K562 (cell line): ENCODE results near the gene P2RX5. TPM values are rescaled to one million over a fixed set of nuclear protein-coding genes. Genes with fewer than 3 reads are reported as not detected.
A peak's percentile ranks its signal among the peaks of the same experiment; 100 is the strongest.

Experiments used
- ATF3 ChIP-seq, 2 experiments: fragments of 450-650 bp in 1 of 2; sonication (generic) in 1 of 2; formaldehyde crosslinking in 1 of 2; IDR thresholded peaks in 1 of 2; conservative IDR thresholded peaks in 1 of 2; 2 replicates each; pipeline versions ENCODE4 v1.6.1 to v1.8.1; 2016 to 2023; ENCODE audit warnings: mild to moderate bottlenecking in 2 of 2, moderate library complexity in 2 of 2, inconsistent platforms in 1 of 2, missing genetic modification reagents in 1 of 2
- CBFA2T2 ChIP-seq: fragments of 450-650 bp; conservative IDR thresholded peaks from 2 replicates; pipeline ENCODE4 v1.6.1; 2017; ENCODE audit warnings: mild to moderate bottlenecking
- FOSL1 ChIP-seq: fragments of 200-800 bp; sonication (Bioruptor generic); conservative IDR thresholded peaks from 2 replicates; pipeline ENCODE4 v1.6.1; 2016; ENCODE audit warnings: missing genetic modification characterization, missing compliant biosample characterization
- KDM1A ChIP-seq, 2 experiments: fragments of 450-650 bp; IDR thresholded peaks; 2 replicates each; pipeline ENCODE4 v1.6.1; 2016; ENCODE audit warnings: mild to moderate bottlenecking in 2 of 2
- NBN ChIP-seq: fragments of 450-650 bp; IDR thresholded peaks from 2 replicates; pipeline ENCODE4 v1.6.1; 2016; ENCODE audit warnings: low read depth, mild to moderate bottlenecking
- NKRF ChIP-seq: fragments of 450-650 bp; IDR thresholded peaks from 2 replicates; pipeline ENCODE4 v1.6.1; 2016; ENCODE audit warnings: borderline replicate concordance
- PBX2 ChIP-seq, 2 experiments: IDR thresholded peaks in 1 of 2; conservative IDR thresholded peaks in 1 of 2; 2 replicates each; pipeline ENCODE4 v1.6.1; 2016; ENCODE audit warnings: low read depth in 2 of 2, mild to moderate bottlenecking in 1 of 2, missing compliant biosample characterization in 1 of 2, missing genetic modification characterization in 1 of 2, moderate library complexity in 1 of 2
- SIN3A ChIP-seq, 2 experiments: fragments of 150-350 bp in 1 of 2; IDR thresholded peaks; 2 replicates each; pipeline ENCODE4 v1.6.1; 2011 to 2016; ENCODE audit warnings: borderline replicate concordance in 2 of 2, low read depth in 2 of 2, low read length in 2 of 2, mild to moderate bottlenecking in 2 of 2, moderate library complexity in 2 of 2; ENCODE audit not compliant: control insufficient read depth in 1 of 2
- SMARCA4 ChIP-seq: fragments of 450-650 bp; IDR thresholded peaks from 2 replicates; pipeline ENCODE4 v1.6.1; 2016
- SOX6 ChIP-seq: fragments of 450-650 bp; IDR thresholded peaks from 2 replicates; pipeline ENCODE4 v1.6.1; 2014; ENCODE audit warnings: mild to moderate bottlenecking
- TFAP4 ChIP-seq: sonication (generic); formaldehyde crosslinking; IDR thresholded peaks from 2 replicates; pipeline ENCODE4 v1.8.0; 2022; ENCODE audit warnings: missing genetic modification reagents, mild to moderate bottlenecking, moderate library complexity, borderline replicate concordance
- ZBTB2 ChIP-seq: fragments of 450-650 bp; IDR thresholded peaks from 2 replicates; pipeline ENCODE4 v1.6.1; 2016; ENCODE audit warnings: antibody characterized with exemption
- ZKSCAN3 ChIP-seq: fragments of 250-450 bp; sonication (Bioruptor Pico); IDR thresholded peaks from 2 replicates; pipeline ENCODE4 v1.4.0; 2020
- ZNF146 ChIP-seq: IDR thresholded peaks from one replicate; pipeline ENCODE4 v1.6.1; 2018; ENCODE audit warnings: missing compliant biosample characterization; ENCODE audit not compliant: unreplicated experiment
- ZNF165 ChIP-seq: fragments of 250-450 bp; sonication (Bioruptor Pico); IDR thresholded peaks from 2 replicates; pipeline ENCODE4 v1.4.0; 2020; ENCODE audit warnings: borderline replicate concordance
- ZNF24 ChIP-seq: fragments of 450-650 bp; IDR thresholded peaks from 2 replicates; pipeline ENCODE4 v1.6.1; 2016
- ZNF444 ChIP-seq: fragments of 250-450 bp; sonication (Bioruptor Pico); IDR thresholded peaks from 2 replicates; pipeline ENCODE4 v1.4.0; 2020; ENCODE audit warnings: mild to moderate bottlenecking, moderate library complexity
- ZNF551 ChIP-seq: fragments of 250-450 bp; sonication (Bioruptor Pico); IDR thresholded peaks from 2 replicates; pipeline ENCODE4 v1.5.0; 2021; ENCODE audit warnings: mild to moderate bottlenecking, moderate library complexity
- polyA plus RNA-seq, 8 experiments: library from polyadenylated mRNA; depleted of rRNA in 4 of 8; stranded (reverse) in 5 of 8; unstranded in 3 of 8; fragments of >200 nt; fragmentation: Nextera tagmentation in 2 of 8; fragmentation: Illumina TruSeq in 1 of 8; extraction: Ambion mirVana in 2 of 8; extraction: Trizol in 1 of 8; gene quantifications; 2 replicates each; pipeline versions ENCODE4 v1.2.1 to v1.2.3, GENCODE V29; 2011 to 2014; ENCODE audit warnings: inconsistent platforms in 1 of 8, missing spikeins in 1 of 8
- total RNA-seq, 7 experiments: library from RNA; depleted of rRNA in 6 of 7; stranded (reverse); fragments of >200 nt in 6 of 7; fragmentation: Illumina TruSeq in 2 of 7; extraction: Trizol in 2 of 7; gene quantifications; 2 replicates each; pipeline versions ENCODE4 v1.2.1 to v1.2.3, GENCODE V29; 2011 to 2021; ENCODE audit warnings: low replicate concordance in 1 of 7

Gene P2RX5
- total and polyA plus RNA-seq, 9 of the 15 experiments (the other 6 are each of a cell fraction or from before 2014, with no cell fraction given) = 0.31 to 4.0 (median 1.3) TPM

GRCh38 chr17:3667366-3668278, 28.3 kb downstream of the P2RX5 start (continued):
- TF ChIP-seq ZNF146 (no peak), ZBTB2 (0 out of 2 replicates have a peak, but pooled peaks have one; percentile 46), ZKSCAN3 (0 out of 2 replicates have a peak, but pooled peaks have one; percentile 40), ATF3 (IDR thresholded peaks at IDR 0.05) (peak; percentile 43; the same call in 1 of the 2 replicates), ATF3 (CRISPR knock-in tag; conservative IDR thresholded peaks at IDR 0.05) (no peak), SMARCA4 (peak; percentile 45), ZNF444 (CRISPR knock-in tag) (no peak), ZNF551 (CRISPR knock-in tag) (no peak), CBFA2T2 (peak; percentile 71), ZNF165 (no peak), PBX2 (CRISPR knock-in tag; IDR thresholded peaks at IDR 0.05; ENCODE audit: low read depth) (no peak), PBX2 (tag; conservative IDR thresholded peaks at IDR 0.05; ENCODE audit: low read depth) (no peak), TFAP4 (CRISPR knock-in tag) (peak; percentile 86), FOSL1 (peak; percentile 78), NBN (no peak), SOX6 (peak; percentile 30; the same call in 1 of the 2 replicates), NKRF (no peak), SIN3A (IDR thresholded peaks at IDR 0.05; ENCODE audit: borderline replicate concordance in 2 of 2, control insufficient read depth in 1 of 2, low read depth in 2 of 2, low read length in 2 of 2) (peak in 1 of 2 experiments; percentile 52; a peak in 1 of 4 replicates), ZNF24 (no peak), KDM1A (IDR thresholded peaks at IDR 0.05) (peak; percentile 49 to 62; a peak in 3 of 4 replicates)
